Coronary artery (tissue), 2 donors: ENCODE measurements around the gene LY6G6D.

ENCODE experiments used
- DNase-seq: peaks from one replicate; pipeline ENCODE4 v3.0.0-alpha.2; 2017; ENCODE audit warnings: low spot score
- H3K27ac ChIP-seq, 2 donors: fragments of 200-600 bp; sonication (generic); one replicate each; pipeline ENCODE4 v1.5.1; 2016 to 2019
- H3K4me3 ChIP-seq: fragments of 200-600 bp; sonication (generic); 2 replicates; pipeline ENCODE4 v1.5.1; 2016; ENCODE audit warnings: mild to moderate bottlenecking, moderate library complexity
- CTCF ChIP-seq: fragments of 200-600 bp; sonication (generic); IDR thresholded peaks from one replicate; pipeline ENCODE4 v1.5.1; 2019; ENCODE audit warnings: antibody characterized with exemption

LY6G6D gene

GRCh38 chr6:31692886-31693285 is 22.3 kb upstream of the LY6G6D start:
- DNase-seq = no peak
- no peak overlapping the region for H3K4me3 ChIP-seq
- no peak overlapping the region for H3K27ac ChIP-seq
- no peak for TF ChIP-seq CTCF

DNA sequence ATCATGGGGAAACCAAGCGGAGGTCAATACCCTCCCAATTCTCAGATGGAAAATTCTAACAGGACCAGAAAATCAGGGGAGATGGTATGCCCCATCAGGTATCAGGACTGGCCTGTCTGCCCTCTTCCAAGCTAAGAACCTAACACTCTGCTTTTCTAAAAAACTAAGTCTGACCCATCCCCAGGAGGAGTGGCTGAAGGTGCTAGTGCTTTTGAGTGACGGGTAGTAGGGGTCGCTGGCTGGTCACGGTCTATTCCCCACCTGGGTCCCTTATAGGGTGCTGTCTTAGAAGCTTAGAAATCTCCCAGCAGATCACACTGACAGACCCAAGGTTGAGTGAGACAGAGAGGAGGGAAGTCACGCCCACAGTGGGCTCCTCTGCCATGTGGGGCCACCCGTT is 21.6 kb upstream of the LY6G6D start:
- no peak for DNase-seq
- Histone ChIP-seq H3K27ac (no peak overlapping the region), H3K4me3 (no peak overlapping the region)
- no peak for TF ChIP-seq CTCF

- no peak overlapping the region for H3K4me3 ChIP-seq
- DNase-seq = no peak
- no peak for TF ChIP-seq CTCF
- no peak overlapping the region for H3K27ac ChIP-seq
Observed at GRCh38 chr6:31697555-31697954, 17.6 kb upstream of the LY6G6D start.

GRCh38 chr6:31700740-31701401 is 14.3 kb upstream of the LY6G6D start:
- Histone ChIP-seq H3K4me3 (peak overlapping the region; percentile 95), H3K27ac (no peak overlapping the region)
- TF ChIP-seq CTCF = no peak
- DNase-seq = no peak

DNA sequence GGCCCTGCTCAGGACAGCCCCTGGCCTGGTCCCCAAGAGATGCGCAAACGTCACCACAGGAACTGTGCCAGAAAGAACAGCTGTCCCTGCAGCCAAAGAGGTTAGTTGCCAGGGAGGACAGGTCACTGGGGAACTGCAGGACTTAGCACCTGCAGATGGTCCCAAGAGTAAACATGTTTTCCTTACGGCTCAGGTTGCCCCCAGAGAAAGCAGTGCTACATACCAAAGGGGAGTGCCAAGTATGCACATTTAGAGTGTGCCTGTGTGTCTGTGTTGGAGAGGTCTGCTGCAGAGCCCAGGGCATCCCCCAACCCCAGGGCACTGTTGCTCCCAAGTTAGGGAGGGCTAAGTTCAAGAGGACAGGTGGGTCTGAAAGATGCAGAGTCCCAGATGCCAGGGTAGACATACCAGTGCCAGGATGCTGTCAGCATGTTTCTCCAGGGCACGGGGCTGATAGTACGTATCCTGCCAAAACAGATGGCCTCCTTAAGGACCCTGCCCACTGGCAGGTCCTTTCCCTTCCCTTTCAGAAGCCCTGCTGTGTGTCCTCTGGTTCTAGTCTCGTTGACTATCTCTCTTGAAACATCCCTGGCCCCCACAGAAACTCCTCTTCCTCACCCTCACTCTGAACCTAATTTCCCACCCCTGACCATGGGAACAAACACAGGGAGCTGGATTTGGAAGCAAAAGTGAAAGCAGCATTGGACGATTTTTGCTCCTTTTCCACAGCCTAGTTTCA is 13.3 kb upstream of the LY6G6D start:
- H3K4me3 ChIP-seq = peak overlapping the region; percentile 95
- TF ChIP-seq CTCF = no peak
- no peak for DNase-seq
- H3K27ac ChIP-seq = peak overlapping the region; percentile 24 to 96

GRCh38 chr6:31702405-31702818 is 12.7 kb upstream of the LY6G6D start:
- no peak for TF ChIP-seq CTCF
- DNase-seq = no peak
- H3K4me3 ChIP-seq = peak overlapping the region; percentile 95
- peak overlapping the region; percentile 96 to 99 for H3K27ac ChIP-seq
